SIG-M5 treated with dmso at 0.1 percent for 504 hours (cell line): ENCODE data around the gene PGA3.
"Not testable (repeated sequence)": the region's sequence is repeated elsewhere in the genome, so short reads cannot be mapped to it uniquely, and the experiment has no call there.

Experiments used
- DNase-seq: peaks from one replicate; lab custom pipeline; 2025; ENCODE audit not compliant: unreplicated experiment; lab: John Stamatoyannopoulos, UW

The PGA3 gene

DNA sequence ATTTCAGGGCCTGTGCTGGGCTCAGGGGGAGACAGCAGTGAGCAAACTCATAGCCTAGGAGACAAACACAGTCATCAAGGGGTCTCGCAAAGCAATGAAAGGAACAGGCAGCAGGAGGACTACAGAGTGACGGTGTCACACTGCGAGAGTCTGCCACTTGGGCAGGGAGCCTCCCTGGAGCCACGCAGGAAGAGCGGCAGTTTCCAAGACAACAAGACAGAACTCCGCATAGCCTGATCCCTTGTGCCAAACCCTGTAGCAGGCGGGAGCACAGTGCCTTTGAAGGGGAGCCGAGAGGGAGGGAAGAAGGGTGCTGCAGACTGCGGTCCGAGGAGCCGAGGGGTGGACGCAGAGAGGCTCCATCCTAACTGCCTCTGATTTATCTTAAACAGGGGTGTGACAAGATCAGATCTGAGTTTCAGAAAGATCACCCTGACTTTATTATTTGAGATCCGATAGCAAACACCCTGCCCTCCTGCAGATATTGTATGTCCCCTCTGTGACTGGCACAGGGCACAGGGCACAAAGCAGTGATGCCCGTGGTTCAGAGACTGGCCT is 1.3 kb downstream of the PGA3 start:
- not testable (repeated sequence) for DNase-seq

DNA sequence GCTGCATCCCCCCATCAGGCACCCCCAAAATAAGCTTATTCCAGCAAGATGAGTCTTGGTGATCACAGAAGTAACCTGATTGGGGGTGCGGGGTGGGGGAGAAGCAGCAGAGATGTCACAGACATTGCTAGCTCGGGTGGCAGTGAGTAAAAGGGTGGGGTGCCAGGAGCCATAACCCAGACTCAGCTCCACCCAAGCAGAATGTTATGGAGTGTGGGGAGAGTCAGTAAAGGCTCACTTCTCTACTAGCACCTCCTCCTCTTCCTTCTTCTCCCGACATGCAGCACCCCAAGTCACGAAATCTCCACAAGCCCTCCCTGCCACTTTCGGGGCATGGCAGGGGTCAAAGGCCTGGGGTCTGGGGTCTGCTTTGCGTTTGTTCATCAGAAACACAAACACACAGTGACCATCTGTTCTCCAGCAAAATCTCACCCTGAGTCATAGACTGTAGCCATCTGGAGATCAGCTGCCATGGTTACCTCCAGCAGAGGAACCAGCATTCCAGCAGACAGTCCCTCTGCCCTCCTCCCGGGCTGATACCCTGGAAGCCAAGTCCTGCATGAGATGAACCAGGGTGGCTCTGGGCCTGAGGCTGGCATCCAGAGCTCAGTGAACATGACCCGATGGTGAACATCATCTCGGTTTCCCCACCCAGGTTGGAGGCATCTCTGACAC is 4.5 kb downstream of the PGA3 start:
- DNase-seq: not testable (repeated sequence)

DNA sequence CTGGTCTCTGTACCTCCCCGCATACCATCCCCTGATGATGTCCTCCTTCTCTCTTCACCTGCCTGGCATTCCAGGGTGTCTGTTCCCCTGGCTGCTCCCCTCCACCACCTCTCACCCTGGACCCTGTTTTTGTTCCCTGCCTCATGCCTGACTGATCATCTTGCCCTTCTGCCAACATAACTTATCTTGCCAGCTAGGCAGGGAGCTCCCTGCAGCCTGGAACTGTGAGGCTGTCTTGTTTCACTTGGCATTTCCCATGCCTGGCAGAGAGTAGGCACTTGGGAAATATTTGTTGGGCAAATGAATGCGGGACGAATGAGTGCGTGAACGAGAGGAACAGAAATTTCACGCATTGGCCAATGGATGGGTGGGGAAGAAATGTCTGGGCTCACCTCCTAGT is 7.3 kb downstream of the PGA3 start:
- DNase-seq: not testable (repeated sequence)

GRCh38 chr11:61211327-61211952 is 8.1 kb downstream of the PGA3 start:
- DNase-seq: not testable (repeated sequence)

GRCh38 chr11:61212202-61212601 is 8.9 kb downstream of the PGA3 start:
- not testable (repeated sequence) for DNase-seq

DNA sequence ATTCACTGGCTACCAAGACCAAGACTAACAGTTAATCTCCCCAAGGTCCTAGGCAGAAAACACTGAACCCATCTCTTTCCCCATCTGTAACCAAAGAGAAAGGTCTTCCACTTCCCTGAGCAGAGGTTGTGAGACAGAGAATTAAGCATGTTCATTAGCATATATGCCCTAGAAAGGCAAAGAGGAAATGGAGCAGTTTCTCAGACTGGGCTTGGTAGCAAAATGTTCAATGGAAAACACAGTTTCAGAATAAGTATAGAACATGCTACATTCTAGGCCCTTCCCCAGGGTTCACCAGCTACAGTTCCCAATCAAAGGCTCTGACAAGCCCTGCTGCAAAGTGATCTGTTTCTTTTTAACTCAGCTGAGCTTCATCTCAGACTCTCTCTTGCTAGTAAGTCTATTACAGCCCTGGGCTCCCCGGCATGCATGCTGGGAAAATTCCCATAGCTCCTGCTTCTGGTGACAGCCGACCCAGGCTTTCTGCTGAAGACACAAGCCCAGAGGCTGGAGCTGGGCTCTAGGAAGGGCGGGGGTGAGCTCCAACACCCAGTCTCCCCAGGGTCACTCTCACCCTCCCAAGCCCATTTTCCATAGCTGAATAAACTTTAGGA is 10.5 kb downstream of the PGA3 start:
- DNase-seq: not testable (repeated sequence)

DNA sequence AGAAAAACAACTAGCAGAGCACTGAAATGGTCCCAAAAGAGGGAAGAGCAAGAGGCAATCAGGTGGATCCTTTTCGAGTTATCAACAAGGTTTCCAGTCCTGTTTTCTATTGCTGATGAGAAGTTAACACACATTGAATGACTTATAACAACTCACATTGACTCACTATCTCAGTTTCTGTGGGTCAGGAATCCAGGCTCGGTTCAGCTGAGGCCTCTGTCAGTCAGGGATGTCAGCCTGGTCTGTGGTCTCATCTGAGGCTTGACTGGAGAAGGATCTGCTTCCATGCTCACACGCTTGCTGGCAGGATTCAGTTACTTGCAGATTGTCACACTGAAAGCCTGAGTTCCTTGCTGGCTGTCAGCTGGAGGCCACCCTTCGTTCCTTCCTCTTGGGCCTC is 15.0 kb downstream of the PGA3 start:
- DNase-seq: not testable (repeated sequence)

DNA sequence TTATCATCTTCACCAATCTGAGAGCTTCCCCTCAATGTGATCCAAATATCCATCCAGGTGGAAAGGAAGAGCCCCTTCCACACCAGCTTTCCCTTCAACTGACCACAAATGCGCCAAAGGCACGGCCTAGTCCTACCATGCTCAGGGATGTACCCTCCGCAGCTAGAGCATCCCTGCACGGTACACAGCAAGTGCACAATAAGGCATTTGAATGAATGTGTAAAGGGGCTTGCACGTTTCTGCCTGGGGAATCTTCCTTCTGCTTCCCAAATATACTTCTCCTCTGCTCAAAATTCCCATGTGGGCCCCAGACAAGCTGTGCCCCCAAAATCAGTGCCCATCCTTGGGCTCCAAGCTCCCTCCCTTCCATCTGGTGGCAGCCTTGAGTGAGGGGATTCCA is 15.7 kb downstream of the PGA3 start:
- DNase-seq: not testable (repeated sequence)

GRCh38 chr11:61222047-61222446 is 18.7 kb downstream of the PGA3 start, which contains the start of gene PGA4:
Gene PGA4, plus strand, starts transcription at chr11:61222347. Its CDS starts 54 bp downstream, at chr11:61222401.
- not testable (repeated sequence) for DNase-seq

- not testable (repeated sequence) for DNase-seq
Measured at GRCh38 chr11:61222692-61223091, 19.4 kb downstream of the PGA3 start.

GRCh38 chr11:61226457-61227137 is 23.3 kb downstream of the PGA3 start:
- DNase-seq: not testable (repeated sequence)

DNA sequence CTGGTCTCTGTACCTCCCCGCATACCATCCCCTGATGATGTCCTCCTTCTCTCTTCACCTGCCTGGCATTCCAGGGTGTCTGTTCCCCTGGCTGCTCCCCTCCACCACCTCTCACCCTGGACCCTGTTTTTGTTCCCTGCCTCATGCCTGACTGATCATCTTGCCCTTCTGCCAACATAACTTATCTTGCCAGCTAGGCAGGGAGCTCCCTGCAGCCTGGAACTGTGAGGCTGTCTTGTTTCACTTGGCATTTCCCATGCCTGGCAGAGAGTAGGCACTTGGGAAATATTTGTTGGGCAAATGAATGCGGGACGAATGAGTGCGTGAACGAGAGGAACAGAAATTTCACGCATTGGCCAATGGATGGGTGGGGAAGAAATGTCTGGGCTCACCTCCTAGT is 26.1 kb downstream of the PGA3 start:
- DNase-seq: not testable (repeated sequence)

GRCh38 chr11:61231033-61231432 is 27.7 kb downstream of the PGA3 start:
- DNase-seq: not testable (repeated sequence)

DNA sequence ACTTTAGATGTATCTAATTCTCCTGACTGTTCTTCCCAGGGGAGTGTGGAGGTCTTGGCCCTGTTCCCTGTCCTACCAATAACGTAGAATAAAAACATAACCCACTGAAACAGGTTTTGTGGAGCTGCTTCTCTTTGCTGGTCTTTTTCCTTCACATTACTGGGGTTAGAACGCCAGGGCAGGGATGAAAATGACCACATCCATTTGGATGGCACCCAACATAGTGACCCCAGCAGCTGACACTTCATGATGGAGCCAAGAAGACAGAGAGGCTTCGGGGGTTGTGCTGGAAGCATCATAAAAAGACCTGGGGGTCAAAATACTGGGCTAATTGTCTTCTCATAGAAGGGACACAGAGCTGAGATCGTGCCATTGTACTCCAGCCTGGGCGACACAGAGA is 28.3 kb downstream of the PGA3 start:
- not testable (repeated sequence) for DNase-seq

GRCh38 chr11:61232548-61233145 is 29.3 kb downstream of the PGA3 start:
- DNase-seq: not testable (repeated sequence)

- not testable (repeated sequence) for DNase-seq
Measured at GRCh38 chr11:61237130-61237529, 33.8 kb downstream of the PGA3 start.

- not testable (repeated sequence) for DNase-seq
Measured at GRCh38 chr11:61240288-61240687, 37.0 kb downstream of the PGA3 start.

DNA sequence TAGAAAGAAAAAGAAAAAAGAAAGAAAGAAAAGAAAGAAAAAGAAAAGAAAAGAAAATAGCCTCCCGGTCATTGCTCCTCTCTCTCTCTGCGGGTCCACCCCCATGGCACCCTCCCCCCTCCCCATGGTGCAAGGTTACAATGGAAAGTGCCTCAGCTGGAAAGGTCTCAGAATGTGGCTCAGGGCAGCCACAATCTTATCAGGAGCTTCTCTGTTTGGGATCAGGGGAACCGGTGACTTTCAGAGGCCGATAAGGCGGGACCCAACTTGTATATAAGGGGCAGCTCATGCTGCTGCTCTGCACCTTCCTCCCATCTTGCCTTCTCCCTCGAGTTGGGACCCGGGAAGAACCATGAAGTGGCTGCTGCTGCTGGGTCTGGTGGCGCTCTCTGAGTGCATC is 37.6 kb downstream of the PGA3 start, which contains the start of gene PGA5:
PGA5 (plus strand) TSS at position 301 of the 400 bp plus-strand sequence; CDS start at position 353, 52 bp downstream.
- DNase-seq: not testable (repeated sequence)

GRCh38 chr11:61241526-61241925 is 38.2 kb downstream of the PGA3 start:
- not testable (repeated sequence) for DNase-seq

DNA sequence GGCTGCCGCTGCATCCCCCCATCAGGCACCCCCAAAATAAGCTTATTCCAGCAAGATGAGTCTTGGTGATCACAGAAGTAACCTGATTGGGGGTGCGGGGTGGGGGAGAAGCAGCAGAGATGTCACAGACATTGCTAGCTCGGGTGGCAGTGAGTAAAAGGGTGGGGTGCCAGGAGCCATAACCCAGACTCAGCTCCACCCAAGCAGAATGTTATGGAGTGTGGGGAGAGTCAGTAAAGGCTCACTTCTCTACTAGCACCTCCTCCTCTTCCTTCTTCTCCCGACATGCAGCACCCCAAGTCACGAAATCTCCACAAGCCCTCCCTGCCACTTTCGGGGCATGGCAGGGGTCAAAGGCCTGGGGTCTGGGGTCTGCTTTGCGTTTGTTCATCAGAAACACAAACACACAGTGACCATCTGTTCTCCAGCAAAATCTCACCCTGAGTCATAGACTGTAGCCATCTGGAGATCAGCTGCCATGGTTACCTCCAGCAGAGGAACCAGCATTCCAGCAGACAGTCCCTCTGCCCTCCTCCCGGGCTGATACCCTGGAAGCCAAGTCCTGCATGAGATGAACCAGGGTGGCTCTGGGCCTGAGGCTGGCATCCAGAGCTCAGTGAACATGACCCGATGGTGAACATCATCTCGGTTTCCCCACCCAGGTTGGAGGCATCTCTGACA is 42.1 kb downstream of the PGA3 start:
- not testable (repeated sequence) for DNase-seq
